GM19397 (cell line): ENCODE measurements around the gene TTBK2.

ENCODE experiments used
- ATAC-seq: cut with Tn5 transposase; IDR thresholded peaks from one replicate; pipeline ENCODE4 v1.9.1; 2021; ENCODE audit warnings: mild to moderate bottlenecking, moderate library complexity; ENCODE audit not compliant: unreplicated experiment

Gene TTBK2

DNA sequence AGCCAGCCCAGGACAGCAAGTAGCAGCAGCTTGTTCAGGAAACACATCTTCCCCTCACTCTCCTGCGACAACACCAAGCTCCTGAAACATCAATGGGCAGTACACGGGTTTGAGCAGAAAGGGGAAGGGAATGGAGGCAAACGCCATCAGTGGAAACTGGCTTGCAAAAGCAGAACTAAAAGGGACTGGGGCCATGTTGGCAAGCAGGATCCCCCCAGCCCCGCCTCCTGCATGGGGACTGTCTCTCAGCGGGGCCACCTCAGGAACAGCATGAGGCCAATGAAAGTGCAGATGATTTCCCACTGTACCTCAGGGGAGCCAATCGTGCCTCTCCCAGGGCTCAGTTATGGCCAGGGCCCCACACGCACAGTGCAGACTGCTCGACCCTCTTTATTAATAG is 190.4 kb downstream of the TTBK2 start:
- ATAC-seq: no peak

DNA sequence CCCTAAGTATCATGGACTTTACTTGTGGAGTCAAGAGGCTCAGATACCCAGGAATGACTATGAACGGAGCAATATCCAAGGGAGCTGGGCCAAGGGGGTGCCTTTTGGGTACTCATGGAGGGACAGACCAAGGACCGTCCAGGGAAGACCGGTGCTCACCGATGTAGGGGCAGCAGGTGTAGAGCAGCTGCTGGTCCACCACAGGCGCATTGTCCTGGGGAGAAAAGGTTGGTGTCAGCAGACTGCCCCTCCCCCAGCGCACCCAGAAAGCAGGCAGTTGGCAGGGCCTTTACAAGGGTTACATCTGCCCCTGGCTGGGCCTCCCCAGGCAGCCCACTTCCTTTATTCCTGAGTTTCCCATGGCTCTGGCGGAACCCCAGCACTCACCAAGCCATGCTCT is 191.2 kb downstream of the TTBK2 start:
- ATAC-seq: no peak

GRCh38 chr15:42728972-42729371 is 191.6 kb downstream of the TTBK2 start:
- no peak for ATAC-seq

GRCh38 chr15:42728560-42728959 is 192.0 kb downstream of the TTBK2 start:
- ATAC-seq: no peak

- ATAC-seq: no peak
Measured at GRCh38 chr15:42727750-42728381, 192.7 kb downstream of the TTBK2 start.

- no peak for ATAC-seq
Measured at GRCh38 chr15:42726114-42726513, 194.5 kb downstream of the TTBK2 start.

DNA sequence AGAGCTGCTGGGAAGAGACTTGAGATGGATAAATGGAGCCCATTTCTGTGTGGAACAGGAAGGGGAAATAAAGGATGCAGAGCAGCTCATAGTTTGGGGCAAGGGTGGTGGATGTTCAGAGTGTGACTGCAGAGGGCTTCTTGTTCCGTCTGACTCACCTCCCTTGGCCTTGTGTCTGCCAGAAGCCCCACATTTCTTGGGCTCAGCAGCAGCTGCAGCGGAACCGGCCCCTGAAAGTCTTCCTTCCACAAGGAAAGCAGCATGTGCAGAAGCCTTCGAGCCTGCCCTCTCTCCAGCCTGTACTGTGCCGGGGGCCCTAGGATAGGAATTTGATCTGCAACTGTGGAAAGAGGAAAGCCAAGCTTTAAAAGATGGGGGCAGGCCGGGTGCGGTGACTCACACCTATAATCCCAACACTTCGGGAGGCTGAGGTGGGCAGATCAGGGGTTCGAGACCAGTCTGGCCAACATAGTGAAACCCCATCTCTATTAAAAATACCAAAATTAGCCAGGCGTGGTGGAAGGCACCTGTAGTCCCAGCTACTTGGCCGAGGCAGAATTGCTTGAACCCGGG is 195.2 kb downstream of the TTBK2 start:
- ATAC-seq: no peak

DNA sequence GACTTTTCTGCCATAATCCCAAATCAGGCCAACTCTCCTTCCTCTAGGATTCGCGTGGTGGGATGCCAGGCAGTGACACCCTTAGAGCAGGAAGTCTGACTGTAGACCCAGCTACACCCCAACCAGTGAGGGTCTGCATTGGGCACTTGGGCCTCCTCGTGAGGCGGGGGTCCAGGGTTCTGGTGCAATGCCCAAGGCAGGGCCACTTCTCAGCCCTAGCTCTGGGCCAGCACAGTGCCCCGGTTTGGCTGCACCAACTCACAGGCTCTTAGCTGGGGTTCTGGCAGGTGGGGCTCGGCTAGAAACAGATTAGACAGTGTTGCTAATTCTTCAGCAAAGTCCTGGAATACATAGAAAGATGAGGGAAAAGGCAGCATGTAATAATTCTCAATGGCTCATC is 196.3 kb downstream of the TTBK2 start:
- no peak for ATAC-seq

- no peak for ATAC-seq
Measured at GRCh38 chr15:42723068-42723467, 197.5 kb downstream of the TTBK2 start.

DNA sequence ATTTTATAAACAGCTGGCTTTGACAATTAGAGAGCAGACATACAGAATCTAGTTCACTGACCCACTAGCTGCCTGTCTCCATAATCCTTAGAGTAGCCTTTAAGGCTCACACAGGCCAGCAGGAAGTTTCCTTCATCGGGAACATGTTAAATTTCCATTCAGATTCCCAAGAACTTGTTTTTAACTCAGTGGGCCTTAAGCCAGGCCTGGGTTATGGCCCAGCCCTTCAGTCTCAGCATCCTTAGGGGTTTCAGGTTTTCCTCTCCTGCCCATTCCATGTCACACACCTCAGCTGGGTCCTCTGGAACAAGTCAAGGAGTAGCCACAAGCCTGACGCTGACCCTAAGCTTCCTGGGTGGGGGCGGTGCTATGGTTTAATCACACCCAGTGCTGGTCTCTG is 198.7 kb downstream of the TTBK2 start:
- no peak for ATAC-seq

- no peak for ATAC-seq
Measured at GRCh38 chr15:42721016-42721415, 199.6 kb downstream of the TTBK2 start.

GRCh38 chr15:42720071-42720470 is 200.5 kb downstream of the TTBK2 start:
- ATAC-seq: no peak

DNA sequence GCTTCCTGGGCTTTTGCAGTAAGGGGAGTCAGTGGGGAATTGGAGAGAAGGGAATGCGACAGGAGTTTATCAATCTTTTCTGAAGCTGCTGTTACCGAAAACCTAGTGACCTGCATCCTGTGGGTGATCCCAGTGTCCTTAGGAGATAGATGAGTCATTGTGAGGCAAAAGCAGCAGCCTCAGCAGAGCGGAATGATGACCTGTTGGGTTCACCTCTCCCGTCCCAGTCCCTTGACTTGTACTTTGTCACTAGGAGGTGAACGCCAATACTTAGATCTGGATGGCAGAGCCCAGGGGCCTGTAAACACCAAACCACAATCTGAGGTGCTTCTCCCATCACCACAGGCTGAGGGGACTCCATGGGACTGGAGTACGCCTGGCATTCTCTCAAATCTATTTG is 201.5 kb downstream of the TTBK2 start:
- no peak for ATAC-seq

DNA sequence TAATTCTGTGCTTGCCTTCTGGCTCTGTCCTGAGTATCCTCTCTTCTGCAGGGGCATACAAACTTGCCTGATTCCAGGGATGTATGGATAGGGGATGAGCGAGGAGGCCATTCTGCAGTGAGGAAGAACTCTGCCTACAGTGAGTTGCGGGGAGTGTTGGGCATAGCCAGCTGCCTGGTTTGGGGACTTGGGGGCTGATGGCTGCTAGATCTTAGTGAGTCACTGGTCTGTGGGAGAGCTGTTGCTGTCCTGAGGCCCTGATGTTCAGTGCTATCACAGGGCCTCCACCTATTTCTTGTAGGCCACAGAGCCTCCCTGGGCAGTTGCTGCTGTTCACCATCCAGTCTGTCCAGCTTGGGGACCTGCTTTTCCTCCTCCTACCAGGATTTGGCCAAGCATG is 204.0 kb downstream of the TTBK2 start:
- ATAC-seq: no peak

- no peak for ATAC-seq
Measured at GRCh38 chr15:42716125-42716524, 204.5 kb downstream of the TTBK2 start.

DNA sequence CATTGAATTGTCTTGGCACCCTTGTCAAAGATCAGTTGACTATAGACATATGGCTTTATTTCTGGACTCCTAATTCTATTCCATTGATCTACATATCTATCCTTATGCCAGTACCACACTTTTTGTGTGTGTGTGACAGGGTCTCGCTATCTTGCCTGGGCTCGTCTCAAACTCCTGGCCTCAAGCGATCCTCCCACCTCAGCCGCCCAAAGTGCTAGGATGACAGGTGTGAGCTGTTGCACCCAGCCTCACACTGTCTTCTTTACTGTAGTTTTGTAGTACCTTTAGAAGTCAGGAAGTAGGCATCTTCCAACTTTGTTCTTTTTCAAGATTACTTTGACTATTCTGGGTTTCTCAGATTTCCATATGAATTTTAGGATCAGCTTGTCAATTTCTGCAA is 208.0 kb downstream of the TTBK2 start:
- ATAC-seq: no peak

- no peak for ATAC-seq
Measured at GRCh38 chr15:42711746-42712145, 208.8 kb downstream of the TTBK2 start.

DNA sequence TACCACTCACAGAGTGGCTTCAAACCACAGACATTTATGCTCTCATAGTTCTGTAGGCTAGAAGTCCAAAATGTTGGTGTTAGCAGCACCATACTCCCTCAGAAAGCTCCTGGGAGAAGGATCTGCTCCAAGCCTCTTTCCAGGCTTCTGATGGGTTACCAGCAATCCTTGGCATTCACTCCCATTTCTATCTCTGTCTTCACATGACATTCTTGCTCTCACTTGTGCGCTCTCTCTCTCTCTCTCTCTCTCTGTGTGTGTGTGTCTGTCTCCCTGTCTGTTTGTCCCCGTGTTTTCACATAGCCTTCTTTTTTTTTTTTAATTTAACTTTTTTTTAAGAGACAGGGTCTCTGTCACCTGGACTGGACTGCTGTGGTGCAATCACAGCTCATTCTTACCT is 209.9 kb downstream of the TTBK2 start:
- no peak for ATAC-seq

- ATAC-seq: no peak
Measured at GRCh38 chr15:42707873-42708544, 212.6 kb downstream of the TTBK2 start.

DNA sequence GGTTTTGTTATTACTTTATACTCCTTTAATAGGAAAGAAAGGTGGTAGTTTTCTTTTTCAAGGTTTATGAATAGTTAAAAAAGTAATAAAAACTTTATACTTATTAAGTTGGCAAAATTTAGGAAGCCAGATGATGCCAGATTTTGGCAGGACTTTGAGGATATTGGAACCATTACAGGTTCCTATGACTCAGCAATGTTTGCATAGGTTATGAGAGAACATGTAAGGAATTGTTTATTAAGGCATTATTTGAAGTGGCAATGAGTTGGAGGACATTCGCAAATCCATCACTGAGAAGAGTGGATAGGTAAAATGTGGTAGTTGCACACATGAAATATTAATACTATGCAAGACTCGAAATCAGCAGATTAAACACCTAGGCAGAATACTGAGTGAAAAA is 213.5 kb downstream of the TTBK2 start:
- no peak for ATAC-seq

- no peak for ATAC-seq
Measured at GRCh38 chr15:42705336-42705735, 215.2 kb downstream of the TTBK2 start.

DNA sequence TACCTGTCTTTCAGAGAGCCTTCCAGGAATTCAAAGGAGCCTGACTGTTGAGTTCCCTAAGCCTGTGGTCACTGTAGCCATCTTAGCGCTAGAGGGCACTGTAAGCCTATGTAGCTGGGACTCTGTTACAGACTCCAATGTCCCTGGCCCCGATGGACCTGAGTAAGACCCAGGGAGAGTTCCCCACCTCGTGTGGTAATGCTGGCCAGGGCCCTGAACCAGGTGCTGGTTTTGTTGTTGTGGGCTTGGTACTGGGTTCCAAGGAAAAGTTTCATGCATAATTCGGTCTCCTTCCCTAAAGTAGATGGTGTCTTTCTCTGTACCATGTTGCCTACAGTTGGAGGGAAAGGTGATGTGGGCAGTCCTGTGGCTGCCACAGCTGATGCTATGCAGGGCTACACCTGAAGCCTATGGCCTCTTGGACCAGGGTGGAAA is 216.1 kb downstream of the TTBK2 start:
- no peak for ATAC-seq

DNA sequence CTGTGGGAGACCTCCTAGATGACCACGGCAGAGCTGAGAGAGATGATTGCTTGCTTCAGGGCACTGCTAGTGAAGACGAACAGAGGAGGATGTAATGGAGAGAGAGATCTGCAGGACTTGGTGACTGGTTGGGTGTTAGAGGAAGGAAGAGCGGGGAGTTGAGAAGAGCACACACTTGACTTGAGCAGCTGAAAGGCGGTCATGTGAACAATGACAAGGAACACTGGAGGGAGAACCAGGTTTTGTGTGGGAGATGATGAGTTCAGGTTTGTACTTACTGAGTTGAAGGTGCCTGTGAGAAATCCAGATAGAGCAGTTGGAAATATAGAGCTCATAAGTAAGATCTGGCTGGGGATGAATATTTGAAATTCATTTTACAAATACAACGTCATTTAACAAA is 224.0 kb downstream of the TTBK2 start:
- ATAC-seq: no peak
